Osteoblast (primary cell): ENCODE results near the gene NQO1. TPM values are rescaled to one million over a fixed set of nuclear protein-coding genes. Genes with fewer than 3 reads are reported as not detected.

Experiments
- DNase-seq: peaks from one replicate; pipeline ENCODE4 v3.0.0; 2011; ENCODE audit warnings: low spot score, mixed read lengths; ENCODE audit not compliant: insufficient read length; ENCODE audit errors: missing footprints
- H2AFZ ChIP-seq: 2 replicates; pipeline ENCODE4 v1.6.0; 2011; ENCODE audit warnings: mild to moderate bottlenecking, low read length
- H3K27ac ChIP-seq: 2 replicates; pipeline ENCODE4 v1.5.1; 2011; ENCODE audit warnings: mild to moderate bottlenecking, low read depth, low read length, moderate library complexity
- H3K27me3 ChIP-seq: 2 replicates; pipeline ENCODE4 v1.6.0; 2012; ENCODE audit warnings: mild to moderate bottlenecking, control low read depth, inconsistent platforms, low read length, moderate library complexity; ENCODE audit not compliant: insufficient read depth
- H3K36me3 ChIP-seq: 2 replicates; pipeline ENCODE4 v1.5.1; 2011; ENCODE audit warnings: mild to moderate bottlenecking, low read length, control low read depth, moderate library complexity; ENCODE audit not compliant: insufficient read depth
- H3K4me1 ChIP-seq: 2 replicates; pipeline ENCODE4 v1.5.1; 2011; ENCODE audit warnings: mild to moderate bottlenecking, low read length, control low read depth, moderate library complexity; ENCODE audit not compliant: insufficient read depth
- H3K4me2 ChIP-seq: 2 replicates; pipeline ENCODE4 v1.6.0; 2011; ENCODE audit warnings: mild to moderate bottlenecking, low read length; ENCODE audit not compliant: insufficient read depth
- H3K4me3 ChIP-seq: fragments of 200-600 bp; sonication (generic); 3 replicates; pipeline ENCODE4 v1.5.1; 2012; ENCODE audit warnings: mild to moderate bottlenecking, low read length, inconsistent platforms; ENCODE audit not compliant: insufficient read depth
- H3K79me2 ChIP-seq: 2 replicates; pipeline ENCODE4 v1.6.0; 2012; ENCODE audit warnings: mild to moderate bottlenecking, low read length, control low read depth, inconsistent platforms; ENCODE audit not compliant: insufficient read depth
- H3K9me3 ChIP-seq: 2 replicates; pipeline ENCODE4 v1.5.1; 2011; ENCODE audit warnings: low read depth, low read length, control low read depth
- H4K20me1 ChIP-seq: 2 replicates; pipeline ENCODE4 v1.6.0; 2012; ENCODE audit warnings: mild to moderate bottlenecking, low read length, control low read depth; ENCODE audit not compliant: insufficient read depth
- CTCF ChIP-seq: IDR thresholded peaks from 2 replicates; pipeline ENCODE4 v1.5.1; 2011; ENCODE audit warnings: mild to moderate bottlenecking, low read depth, low read length, moderate library complexity; ENCODE audit errors: extremely low read depth
- total RNA-seq: library from RNA; depleted of rRNA; stranded (reverse); fragments of >200 nt; gene quantifications from 2 replicates; pipeline ENCODE4 v1.2.3, GENCODE V29; 2012

The NQO1 gene
- 327 TPM in 2 replicates for total RNA-seq

- Histone ChIP-seq H3K4me1 (peaks cover 31% of the 10 kb centered on the region), H3K4me3 (peak within 1 kb of the TSS; percentile 87), H3K79me2 (peaks cover 48% of the 10 kb centered on the region), H3K27ac (peak within 1 kb of the TSS; percentile 81), H4K20me1 (peaks cover 4% of the 10 kb centered on the region), H3K4me2 (peak within 1 kb of the TSS; percentile 97), H3K27me3 (no peaks in the 10 kb centered on the region), H2AFZ (peak within 1 kb of the TSS; percentile 85), H3K9me3 (no peaks in the 10 kb centered on the region), H3K36me3 (peaks cover 5% of the 10 kb centered on the region)
- DNase-seq: peak; percentile 97
- no peak for TF ChIP-seq CTCF
Observed at GRCh38 chr16:69726313-69727060, at the start of gene NQO1. Gene NQO1, minus strand, starts transcription at chr16:69726560. Its CDS starts 121 bp downstream, at chr16:69726439.

- Histone ChIP-seq H3K4me3 (no peak overlapping the region), H4K20me1 (no peaks in the 10 kb centered on the region), H3K4me1 (peaks cover 10% of the 10 kb centered on the region), H3K4me2 (no peak overlapping the region), H3K9me3 (no peaks in the 10 kb centered on the region), H3K79me2 (peaks cover 54% of the 10 kb centered on the region), H3K27me3 (no peaks in the 10 kb centered on the region), H3K27ac (no peak overlapping the region), H3K36me3 (no peaks in the 10 kb centered on the region), H2AFZ (no peak overlapping the region)
- no peak for TF ChIP-seq CTCF
- DNase-seq: no peak
Observed at GRCh38 chr16:69775563-69775962, 49.2 kb upstream of the NQO1 start.

- peak overlapping the region; percentile 88 for H3K4me2 ChIP-seq
- DNase-seq: no peak
- no peaks in the 10 kb centered on the region for H3K36me3 ChIP-seq
- H3K4me1 ChIP-seq: peaks cover 10% of the 10 kb centered on the region
- no peaks in the 10 kb centered on the region for H4K20me1 ChIP-seq
- H3K27me3 ChIP-seq: no peaks in the 10 kb centered on the region
- H2AFZ ChIP-seq: no peak overlapping the region
- H3K9me3 ChIP-seq: no peaks in the 10 kb centered on the region
- H3K4me3 ChIP-seq: peak overlapping the region; percentile 60
- TF ChIP-seq CTCF: no peak
- peak overlapping the region; percentile 74 for H3K27ac ChIP-seq
- H3K79me2 ChIP-seq: peaks cover 66% of the 10 kb centered on the region
Observed at GRCh38 chr16:69773260-69773947, 47.0 kb upstream of the NQO1 start.

- Histone ChIP-seq H3K4me3 (no peak overlapping the region), H4K20me1 (no peaks in the 10 kb centered on the region), H3K9me3 (no peaks in the 10 kb centered on the region), H3K79me2 (peaks cover 79% of the 10 kb centered on the region), H3K27me3 (no peaks in the 10 kb centered on the region), H3K4me1 (peaks cover 10% of the 10 kb centered on the region), H3K36me3 (no peaks in the 10 kb centered on the region), H2AFZ (no peak overlapping the region), H3K27ac (no peak overlapping the region), H3K4me2 (no peak overlapping the region)
- no peak for DNase-seq
- TF ChIP-seq CTCF: no peak
Observed at GRCh38 chr16:69771651-69771967, 45.2 kb upstream of the NQO1 start.
